GM21367 (cell line): Measurements from ENCODE around the gene CCDC69.
A peak's percentile ranks its signal among the peaks of the same experiment; 100 is the strongest.
"Not testable (repeated sequence)": the region's sequence is repeated elsewhere in the genome, so short reads cannot be mapped to it uniquely, and the experiment has no call there.

ENCODE experiments used
- ATAC-seq: cut with Tn5 transposase; IDR thresholded peaks from one replicate; pipeline ENCODE4 v1.9.1; 2021; ENCODE audit not compliant: unreplicated experiment

CCDC69 gene

GRCh38 chr5:151196556-151197290 lies 27.2 kb downstream of the CCDC69 start:
- peak; percentile 92 for ATAC-seq

DNA sequence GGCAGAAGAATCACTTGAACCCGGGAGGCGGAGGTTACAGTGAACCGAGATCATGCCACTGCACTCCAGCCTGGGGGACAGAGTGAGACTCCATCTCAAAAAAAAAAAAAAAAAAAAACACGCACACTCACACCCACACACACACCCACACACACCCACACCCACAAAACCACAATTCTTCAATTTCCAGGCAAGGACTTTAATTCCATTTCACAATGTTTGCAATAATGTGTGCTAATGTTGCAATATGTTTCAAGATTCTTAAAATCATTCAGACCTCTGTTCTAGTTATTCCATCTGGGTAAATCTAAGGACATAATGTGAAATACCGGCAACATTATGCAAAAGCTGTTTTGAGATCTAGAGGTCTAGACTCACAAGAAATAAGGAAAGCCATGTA lies 28.3 kb downstream of the CCDC69 start:
- no peak for ATAC-seq

GRCh38 chr5:151192626-151193025 lies 31.3 kb downstream of the CCDC69 start:
- no peak for ATAC-seq

GRCh38 chr5:151191661-151192060 lies 32.2 kb downstream of the CCDC69 start:
- ATAC-seq, result no peak

- ATAC-seq, result no peak
These were observed 34.7 kb downstream of the CCDC69 start for GRCh38 chr5:151189151-151189550.

DNA sequence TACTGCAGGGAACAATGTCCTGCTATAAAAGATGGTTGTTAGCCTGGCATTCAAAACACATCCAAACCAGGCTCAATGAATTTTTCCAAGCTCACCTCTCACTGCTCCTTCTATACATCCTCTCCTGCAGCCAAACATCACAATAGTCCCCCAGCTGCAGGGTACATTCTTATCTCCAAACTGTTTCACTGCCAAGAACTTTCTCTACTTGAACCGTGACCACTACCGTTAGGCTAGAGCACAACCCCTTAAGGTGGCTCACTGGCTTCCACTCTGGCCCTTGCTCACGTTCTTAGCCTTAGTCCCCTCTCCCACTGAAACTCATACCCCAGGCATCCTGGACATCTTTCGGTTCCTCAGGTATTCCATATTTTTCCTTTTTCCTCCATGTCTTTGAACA lies 37.4 kb downstream of the CCDC69 start:
- no peak for ATAC-seq

- ATAC-seq, result no peak
These were observed 37.8 kb downstream of the CCDC69 start for GRCh38 chr5:151186052-151186451.

GRCh38 chr5:151184316-151185042 lies 39.4 kb downstream of the CCDC69 start:
- no peak for ATAC-seq

- no peak for ATAC-seq
These were observed 40.2 kb downstream of the CCDC69 start for GRCh38 chr5:151183456-151184245.

DNA sequence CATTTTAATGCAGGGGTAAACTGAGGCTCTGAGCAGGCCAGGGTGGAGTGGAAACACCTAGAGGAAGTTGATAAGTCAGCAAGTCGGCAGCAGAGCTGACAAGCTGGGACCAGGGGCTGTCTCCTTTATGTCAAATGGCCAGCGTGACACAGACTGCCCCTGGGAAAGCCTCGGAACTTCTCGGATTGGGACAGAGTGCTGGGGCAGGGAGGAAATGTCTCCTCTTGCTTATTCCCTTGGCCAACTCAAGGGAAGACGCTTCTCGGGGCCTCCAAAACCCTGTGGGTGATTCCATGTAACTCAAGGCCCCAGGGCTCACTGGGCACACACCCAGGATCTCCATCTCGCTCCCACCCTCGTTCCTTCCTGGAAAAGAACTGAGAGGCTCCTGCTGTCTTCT lies 40.9 kb downstream of the CCDC69 start:
- no peak for ATAC-seq

GRCh38 chr5:151182524-151182900 lies 41.4 kb downstream of the CCDC69 start:
- ATAC-seq, result no peak

GRCh38 chr5:151181818-151182523 lies 41.9 kb downstream of the CCDC69 start:
- no peak for ATAC-seq

- no peak for ATAC-seq
These were observed 43.6 kb downstream of the CCDC69 start for GRCh38 chr5:151180291-151180690.

GRCh38 chr5:151179489-151179840 lies 44.4 kb downstream of the CCDC69 start:
- no peak for ATAC-seq

GRCh38 chr5:151178777-151179488 lies 45.0 kb downstream of the CCDC69 start:
- no peak for ATAC-seq

GRCh38 chr5:151178372-151178771 lies 45.5 kb downstream of the CCDC69 start:
- no peak for ATAC-seq

GRCh38 chr5:151176268-151176667 lies 47.6 kb downstream of the CCDC69 start:
- not testable (repeated sequence) for ATAC-seq

GRCh38 chr5:151174612-151175101 lies 49.2 kb downstream of the CCDC69 start:
- no peak for ATAC-seq

- no peak for ATAC-seq
These were observed 49.9 kb downstream of the CCDC69 start for GRCh38 chr5:151173711-151174611.
